ENCODE data around the gene REEP1.

DNA sequence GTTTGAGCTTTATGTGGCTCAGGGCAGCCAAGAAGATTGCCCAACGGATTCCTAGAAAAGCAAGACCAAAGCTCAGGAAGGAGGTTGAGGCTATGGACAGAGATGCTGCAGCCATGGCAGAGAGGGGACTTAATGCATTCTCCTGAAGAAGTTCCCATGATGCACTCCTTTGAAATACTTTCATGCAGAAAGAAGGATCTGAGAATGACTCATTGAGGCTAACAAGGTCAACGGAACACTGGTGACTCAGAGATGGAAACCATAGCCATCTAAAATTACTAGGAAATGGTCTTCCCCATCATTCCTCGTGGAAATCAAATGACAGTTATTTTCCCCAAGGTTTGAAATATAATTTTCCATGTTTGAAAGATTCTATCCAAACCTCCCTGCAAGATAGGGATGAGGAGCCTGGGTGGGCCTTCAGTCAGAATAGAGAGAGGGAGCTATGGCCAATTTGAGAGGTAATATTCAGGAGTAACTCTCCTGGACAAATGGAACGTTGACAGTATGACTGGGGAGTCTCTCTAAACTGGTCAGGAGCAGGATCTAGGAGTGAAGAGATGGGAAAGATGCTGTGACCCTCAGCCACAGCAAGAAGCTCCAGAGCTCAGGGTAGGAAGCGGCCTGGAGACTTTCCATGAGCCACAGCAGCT, 63.0 kb downstream of the REEP1 start:
- no peak for TF ChIP-seq RAD21 (IDR thresholded peaks at IDR 0.05 in 1 of 2, conservative IDR thresholded peaks at IDR 0.05 in 1 of 2; ENCODE audit: low read depth in 2 of 2, low read length in 2 of 2)
- TF ChIP-seq CTCF (IDR thresholded peaks at IDR 0.05; ENCODE audit: control extremely low read depth in 1 of 3, insufficient read depth in 1 of 3, low read depth in 1 of 3, low read length in 3 of 3): no peak

All from H1 (cell line).